GM10266 (cell line): ENCODE data around the gene RNF187.

Experiments used
- DNase-seq: peaks from one replicate; pipeline ENCODE4 v3.0.0; 2012; ENCODE audit errors: extremely low spot score
- TF ChIP-seq, protein P1 (sequence below): IDR thresholded peaks from 2 replicates; pipeline ENCODE4 v1.5.1; 2012; ENCODE audit warnings: mild to moderate bottlenecking, low read depth; ENCODE audit not compliant: control insufficient read depth, insufficient read depth; ENCODE audit errors: missing control alignments

The RNF187 gene

DNA sequence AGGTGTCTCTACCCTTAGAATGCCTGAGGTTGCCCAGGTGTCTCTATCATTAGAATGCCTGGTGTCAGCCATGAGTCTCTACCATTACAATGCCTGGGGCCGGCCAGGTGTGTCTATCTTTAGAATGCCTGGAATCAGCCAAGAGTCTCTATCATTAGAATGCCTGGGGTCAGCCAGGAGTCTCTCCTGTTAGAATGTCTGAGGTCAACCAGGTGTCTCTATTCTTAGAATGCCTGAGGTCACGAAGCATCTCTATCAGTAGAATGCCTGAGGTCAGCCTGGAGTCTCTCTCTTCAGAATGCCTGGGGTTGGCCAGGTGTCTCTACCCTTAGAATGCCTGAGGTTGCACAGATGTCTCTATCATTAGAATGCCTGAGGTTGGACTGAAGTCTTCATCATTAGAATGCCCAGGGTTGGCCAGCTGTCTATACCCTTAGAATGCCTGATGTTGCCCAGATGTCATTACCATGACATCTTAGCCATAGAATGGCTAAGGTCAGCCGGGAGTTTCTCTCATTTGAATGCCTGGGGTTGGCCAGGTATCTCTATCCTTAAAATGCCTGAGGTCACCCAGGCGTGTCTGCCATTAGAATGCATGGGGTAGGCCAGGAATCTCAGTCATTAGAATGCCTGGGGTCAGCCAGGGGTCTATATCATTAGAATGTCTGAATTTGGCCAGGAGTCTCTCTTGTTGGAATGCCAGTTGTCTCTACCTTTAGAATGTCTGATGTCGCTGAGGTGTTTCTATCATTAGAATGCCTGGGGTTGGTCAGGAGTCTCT, 44.0 kb downstream of the RNF187 start:
- DNase-seq = no peak
- TF ChIP-seq, protein P1, sequence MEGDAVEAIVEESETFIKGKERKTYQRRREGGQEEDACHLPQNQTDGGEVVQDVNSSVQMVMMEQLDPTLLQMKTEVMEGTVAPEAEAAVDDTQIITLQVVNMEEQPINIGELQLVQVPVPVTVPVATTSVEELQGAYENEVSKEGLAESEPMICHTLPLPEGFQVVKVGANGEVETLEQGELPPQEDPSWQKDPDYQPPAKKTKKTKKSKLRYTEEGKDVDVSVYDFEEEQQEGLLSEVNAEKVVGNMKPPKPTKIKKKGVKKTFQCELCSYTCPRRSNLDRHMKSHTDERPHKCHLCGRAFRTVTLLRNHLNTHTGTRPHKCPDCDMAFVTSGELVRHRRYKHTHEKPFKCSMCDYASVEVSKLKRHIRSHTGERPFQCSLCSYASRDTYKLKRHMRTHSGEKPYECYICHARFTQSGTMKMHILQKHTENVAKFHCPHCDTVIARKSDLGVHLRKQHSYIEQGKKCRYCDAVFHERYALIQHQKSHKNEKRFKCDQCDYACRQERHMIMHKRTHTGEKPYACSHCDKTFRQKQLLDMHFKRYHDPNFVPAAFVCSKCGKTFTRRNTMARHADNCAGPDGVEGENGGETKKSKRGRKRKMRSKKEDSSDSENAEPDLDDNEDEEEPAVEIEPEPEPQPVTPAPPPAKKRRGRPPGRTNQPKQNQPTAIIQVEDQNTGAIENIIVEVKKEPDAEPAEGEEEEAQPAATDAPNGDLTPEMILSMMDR = no peak

DNA sequence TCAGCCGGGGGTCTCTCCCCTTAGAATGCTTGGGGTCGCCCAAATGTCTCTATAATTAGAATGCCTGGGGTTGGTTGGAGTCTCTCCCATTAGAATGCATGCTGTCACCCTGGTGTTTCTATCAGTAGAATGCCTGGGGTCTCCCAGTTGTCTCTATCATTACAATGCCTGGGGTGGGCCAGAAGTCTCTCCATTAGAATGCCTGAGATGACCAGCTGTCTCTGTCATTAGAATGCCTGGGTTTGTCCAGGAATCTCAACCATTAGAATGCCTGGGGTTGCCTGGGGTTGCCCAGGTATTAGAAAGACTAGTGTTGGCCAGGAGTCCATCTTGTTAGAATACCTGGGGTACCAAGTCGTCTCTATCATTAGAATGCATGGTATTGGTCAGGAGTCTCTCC, 51.6 kb downstream of the RNF187 start:
- TF ChIP-seq, protein P1 = no peak

DNA sequence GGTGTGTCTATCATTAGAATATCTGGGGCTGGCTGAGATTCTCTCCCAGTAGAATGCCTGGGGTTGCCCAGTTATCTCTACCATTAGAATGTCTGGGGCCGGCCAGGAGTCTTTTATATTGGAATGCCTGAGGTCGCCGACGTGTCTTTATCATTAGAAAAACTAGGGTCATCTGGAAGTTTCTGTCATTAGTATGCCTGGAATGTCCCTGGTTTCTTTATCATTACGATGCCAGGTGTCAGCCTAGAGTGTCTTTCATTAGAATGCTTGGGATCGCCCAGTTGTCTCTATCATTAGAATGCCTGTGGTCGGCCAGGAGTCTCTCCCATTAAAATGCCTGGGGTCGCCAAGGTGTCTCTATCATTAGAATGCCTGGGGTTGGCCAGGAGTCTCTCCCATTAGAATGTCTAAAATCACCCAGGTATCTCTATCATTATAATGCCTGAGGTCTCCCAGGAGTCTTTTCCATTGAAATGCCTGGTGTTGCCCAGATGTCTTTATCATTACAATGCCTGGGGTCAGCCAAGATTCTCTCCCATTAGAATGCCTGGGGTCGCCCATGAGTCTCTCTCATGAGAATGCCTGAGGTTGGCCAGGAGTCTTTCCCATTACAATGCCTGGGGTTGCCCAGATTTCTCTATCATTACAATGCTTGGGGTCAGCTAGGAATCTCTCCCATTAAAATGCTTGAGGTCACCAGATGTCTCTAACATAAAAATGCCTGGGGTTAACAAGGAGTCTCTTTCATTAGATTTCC, 53.2 kb downstream of the RNF187 start:
- TF ChIP-seq, protein P1 = no peak
- DNase-seq = no peak

More for the DNA sequence above, 51.6 kb downstream of the RNF187 start:
- no peak for DNase-seq

DNA sequence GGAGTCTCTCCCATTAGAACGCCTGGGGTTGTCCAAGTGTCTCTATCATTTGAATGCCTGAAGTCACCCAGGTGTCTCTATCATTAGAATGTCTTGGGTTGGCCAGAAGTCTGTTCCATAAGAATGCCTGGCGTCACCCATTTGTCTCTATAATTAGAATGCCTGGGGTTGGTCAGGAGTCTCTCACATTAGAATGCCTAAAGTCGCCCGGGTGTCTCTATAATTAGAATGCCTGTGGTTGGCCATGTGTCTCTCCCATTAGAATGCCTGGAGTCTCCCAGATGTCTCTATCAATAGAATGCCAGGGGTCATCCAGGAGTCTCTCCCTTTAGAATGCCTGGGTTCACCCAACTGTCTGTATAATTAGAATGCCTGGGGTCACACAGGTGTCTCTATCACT, 54.5 kb downstream of the RNF187 start:
- TF ChIP-seq, protein P1 = no peak
- DNase-seq = no peak

DNA sequence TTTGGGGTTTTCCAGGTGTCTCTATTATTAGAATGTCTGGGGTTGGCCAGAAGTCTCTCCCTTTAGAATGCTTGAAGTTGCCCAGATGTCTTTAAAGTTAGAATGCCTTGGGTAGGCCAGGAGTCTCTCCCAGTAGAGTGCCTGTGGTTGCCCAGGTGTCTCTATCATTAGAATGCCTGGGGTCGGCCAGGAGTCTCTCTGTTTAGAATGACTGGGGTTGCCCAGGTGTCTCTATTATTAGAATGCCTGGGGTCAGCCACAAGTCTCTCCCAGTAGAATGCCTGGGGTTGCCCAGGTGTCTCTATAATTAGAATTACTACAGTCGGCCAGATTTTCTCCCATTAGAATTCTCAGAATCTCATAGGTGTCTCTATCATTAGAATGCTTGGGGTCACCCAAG, 55.2 kb downstream of the RNF187 start:
- TF ChIP-seq, protein P1 = no peak

DNA sequence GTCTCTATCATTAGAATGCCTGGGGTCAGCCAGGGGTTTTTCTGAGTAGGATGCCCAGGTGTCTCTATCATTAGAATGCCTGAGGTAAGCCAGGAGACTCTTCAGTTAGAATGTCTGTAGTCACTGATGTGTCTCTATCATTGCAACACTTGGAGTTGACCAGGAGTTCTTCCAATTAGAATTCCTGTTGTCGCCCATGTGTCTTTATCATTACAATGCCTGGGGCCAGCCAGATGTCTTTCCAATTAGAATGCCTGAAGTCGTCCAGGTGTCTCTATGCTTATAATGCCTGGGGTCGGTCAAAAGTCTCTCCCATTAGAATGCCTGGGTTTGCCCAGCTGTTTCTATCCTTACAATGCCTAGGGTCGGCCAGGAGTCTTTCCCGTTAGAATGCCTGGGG, 55.8 kb downstream of the RNF187 start:
- DNase-seq = no peak

More for the DNA sequence above, 55.2 kb downstream of the RNF187 start:
- no peak for DNase-seq

More for the DNA sequence above, 55.8 kb downstream of the RNF187 start:
- TF ChIP-seq, protein P1 = no peak
